Mesenchymal stem cell (in vitro differentiated cells and primary cell): Measurements from ENCODE around the gene FMN2. TPM values are rescaled to one million over a fixed set of nuclear protein-coding genes. Genes with fewer than 3 reads are reported as not detected.
A peak's percentile ranks its signal among the peaks of the same experiment; 100 is the strongest.

Source experiments
- DNase-seq: peaks from one replicate; pipeline ENCODE4 v3.0.0-alpha.2; 2013
- H2AFZ ChIP-seq: one replicate; pipeline ENCODE4 v1.6.1; 2013; ENCODE audit warnings: low read depth, mild to moderate bottlenecking, control low read depth, inconsistent platforms, low read length, moderate library complexity
- H2AK5ac ChIP-seq: 2 replicates; pipeline ENCODE4 v1.6.1; 2013; ENCODE audit warnings: low read length, moderate library complexity, mild to moderate bottlenecking, inconsistent platforms; ENCODE audit not compliant: severe bottlenecking
- H2BK120ac ChIP-seq: one replicate; pipeline ENCODE4 v1.6.1; 2013; ENCODE audit warnings: low read depth, mild to moderate bottlenecking, inconsistent platforms, low read length, moderate library complexity
- H2BK12ac ChIP-seq, 2 experiments: one replicate each; pipeline ENCODE4 v1.6.1; 2013; ENCODE audit warnings: inconsistent platforms in 2 of 2, low read length in 2 of 2, mild to moderate bottlenecking in 2 of 2, moderate library complexity in 2 of 2, control low read depth in 1 of 2
- H2BK15ac ChIP-seq: one replicate; pipeline ENCODE4 v1.6.1; 2013; ENCODE audit warnings: mild to moderate bottlenecking, low read depth, inconsistent platforms; ENCODE audit not compliant: poor library complexity, severe bottlenecking
- H2BK5ac ChIP-seq: 2 replicates; pipeline ENCODE4 v1.6.1; 2013; ENCODE audit warnings: low read depth, mild to moderate bottlenecking, low read length, control low read depth, inconsistent platforms; ENCODE audit not compliant: poor library complexity, severe bottlenecking
- H3K14ac ChIP-seq, 2 experiments: one replicate each; pipeline ENCODE4 v1.6.1; 2013; ENCODE audit warnings: inconsistent platforms in 2 of 2, low read length in 2 of 2, control low read depth in 1 of 2, mild to moderate bottlenecking in 1 of 2, moderate library complexity in 1 of 2
- H3K18ac ChIP-seq, 2 experiments: one replicate each; pipeline ENCODE4 v1.6.1; 2013; ENCODE audit warnings: inconsistent platforms in 2 of 2, low read length in 2 of 2, control low read depth in 1 of 2, low read depth in 1 of 2, mild to moderate bottlenecking in 1 of 2
- H3K23ac ChIP-seq, 2 experiments: one replicate each; pipeline ENCODE4 v1.6.1; 2013; ENCODE audit warnings: inconsistent platforms in 2 of 2, low read length in 2 of 2, mild to moderate bottlenecking in 2 of 2, moderate library complexity in 2 of 2, control low read depth in 1 of 2
- H3K27ac ChIP-seq: 2 replicates; pipeline ENCODE4 v1.5.1; 2013; ENCODE audit warnings: mild to moderate bottlenecking, moderate library complexity, low read length, control low read depth, inconsistent platforms; ENCODE audit not compliant: poor library complexity, severe bottlenecking
- H3K27me3 ChIP-seq, 2 experiments: 2 replicates each; pipeline versions ENCODE4 v1.6.1 to v1.7.0; 2013; ENCODE audit warnings: low read length in 2 of 2, mild to moderate bottlenecking in 2 of 2, moderate library complexity in 2 of 2, control low read depth in 1 of 2, inconsistent platforms in 1 of 2; ENCODE audit not compliant: control insufficient read depth in 1 of 2, insufficient read depth in 1 of 2
- H3K36me3 ChIP-seq, 2 experiments: 2 replicates each; pipeline versions ENCODE4 v1.6.1 to v1.7.0; 2013; ENCODE audit warnings: low read length in 2 of 2, control low read depth in 1 of 2, inconsistent platforms in 1 of 2, low read depth in 1 of 2, mild to moderate bottlenecking in 1 of 2; ENCODE audit not compliant: insufficient read depth in 2 of 2, control insufficient read depth in 1 of 2
- H3K4ac ChIP-seq, 2 experiments: one replicate each; pipeline ENCODE4 v1.6.1; 2013; ENCODE audit warnings: inconsistent platforms in 2 of 2, low read length in 2 of 2, mild to moderate bottlenecking in 2 of 2, moderate library complexity in 2 of 2, control low read depth in 1 of 2, low read depth in 1 of 2
- H3K4me1 ChIP-seq: 2 replicates; pipeline ENCODE4 v1.6.1; 2013; ENCODE audit warnings: low read depth, low read length, control low read depth; ENCODE audit not compliant: control insufficient read depth, insufficient read depth
- H3K4me2 ChIP-seq: 2 replicates; pipeline ENCODE4 v1.6.1; 2013; ENCODE audit warnings: low read length, mild to moderate bottlenecking, inconsistent platforms; ENCODE audit not compliant: poor library complexity, severe bottlenecking
- H3K4me3 ChIP-seq, 2 experiments: 2 replicates each; pipeline versions ENCODE4 v1.5.1 to v1.7.0; 2013; ENCODE audit warnings: low read length in 2 of 2, mild to moderate bottlenecking in 2 of 2, control low read depth in 1 of 2, low read depth in 1 of 2; ENCODE audit not compliant: insufficient read depth in 1 of 2
- H3K79me1 ChIP-seq: replicated peaks from 2 replicates; pipeline ENCODE4 v1.6.1; 2013; ENCODE audit warnings: mild to moderate bottlenecking, control low read depth, low read length, inconsistent platforms; ENCODE audit not compliant: poor library complexity, severe bottlenecking
- H3K9ac ChIP-seq: 2 replicates; pipeline ENCODE4 v1.7.0; 2013; ENCODE audit warnings: mild to moderate bottlenecking, low read length, moderate library complexity
- H3K9me3 ChIP-seq: 2 replicates; pipeline ENCODE4 v1.7.0; 2013; ENCODE audit warnings: mild to moderate bottlenecking, low read length; ENCODE audit not compliant: control insufficient read depth
- H4K8ac ChIP-seq: one replicate; pipeline ENCODE4 v1.6.1; 2013; ENCODE audit warnings: inconsistent platforms, mild to moderate bottlenecking, low read length, moderate library complexity
- H4K91ac ChIP-seq: one replicate; pipeline ENCODE4 v1.6.1; 2013; ENCODE audit warnings: mild to moderate bottlenecking, low read length, inconsistent platforms
- WGBS: methylation state at CpG from one replicate; pipeline ENCODE4 v1.1.7; 2013; ENCODE audit warnings: mixed read lengths; 5-methylcytosine and 5-hydroxymethylcytosine counted together
- polyA plus RNA-seq, 2 experiments: library from polyadenylated mRNA; stranded (reverse); fragments of 200-250 nt; gene quantifications; one replicate each; pipeline ENCODE4 v1.2.3, GENCODE V29; 2013

FMN2 gene
- 5.4 TPM for polyA plus RNA-seq (2013, experiment 1 of 2)
- polyA plus RNA-seq (2013, experiment 2 of 2), result 6.1 TPM

DNA sequence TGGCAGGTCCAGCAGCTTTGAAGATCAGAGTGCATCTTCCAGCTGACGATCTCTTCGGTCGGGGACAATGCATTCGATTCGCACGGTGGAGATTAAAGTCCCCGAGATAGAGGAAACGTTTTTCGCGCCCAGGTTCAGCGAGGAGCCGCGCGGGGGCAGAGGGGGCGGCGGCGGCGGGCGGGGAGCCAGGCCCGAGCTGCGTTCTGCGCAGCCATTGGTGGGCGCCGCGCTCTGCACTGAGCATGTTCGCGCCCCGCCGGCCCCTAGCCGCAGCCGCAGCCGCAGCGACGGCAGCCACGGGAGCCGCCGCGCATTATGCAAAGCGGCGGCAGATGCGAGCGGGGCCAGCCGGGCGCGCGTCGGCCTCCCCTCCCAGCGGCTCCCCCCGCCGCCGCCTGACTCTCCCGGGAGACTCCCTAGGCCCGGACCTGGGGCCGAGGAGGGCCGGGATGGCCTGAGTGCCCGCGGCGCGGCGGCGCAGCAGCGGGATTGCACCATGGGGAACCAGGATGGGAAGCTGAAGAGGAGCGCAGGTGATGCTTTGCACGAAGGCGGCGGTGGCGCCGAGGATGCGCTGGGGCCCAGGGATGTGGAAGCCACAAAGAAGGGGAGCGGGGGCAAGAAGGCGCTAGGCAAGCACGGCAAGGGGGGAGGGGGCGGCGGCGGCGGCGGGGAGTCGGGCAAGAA is at the start of gene FMN2:
FMN2 (plus strand) TSS at position 270 of the 687 bp plus-strand sequence; CDS start at position 497, 227 bp downstream.
- H3K27me3 ChIP-seq, result peaks cover 0 to 19% of the 10 kb centered on the region in 2 experiments
- H2BK12ac ChIP-seq, result no peak within 1 kb of the TSS
- peaks cover 5% of the 10 kb centered on the region for H3K4me1 ChIP-seq
- H2BK5ac ChIP-seq, result no peak within 1 kb of the TSS
- no peak within 1 kb of the TSS for H3K23ac ChIP-seq
- H3K9ac ChIP-seq, result peak within 1 kb of the TSS; percentile 79
- peaks cover 2% of the 10 kb centered on the region for H3K79me1 ChIP-seq
- no peak within 1 kb of the TSS for H4K8ac ChIP-seq
- no peak within 1 kb of the TSS for H3K18ac ChIP-seq
- DNase-seq, result peak; percentile 26
- H2BK15ac ChIP-seq, result no peak within 1 kb of the TSS
- H2AFZ ChIP-seq, result peak within 1 kb of the TSS; percentile 30
- H3K9me3 ChIP-seq, result no peaks in the 10 kb centered on the region
- no peaks in the 10 kb centered on the region for H3K36me3 ChIP-seq
- H4K91ac ChIP-seq, result no peak within 1 kb of the TSS
- WGBS, result 2% methylated on average over 69 of the region's 78 CpGs
- no peak within 1 kb of the TSS for H3K27ac ChIP-seq
- peak within 1 kb of the TSS; percentile 71 to 87 for H3K4me3 ChIP-seq
- peak within 1 kb of the TSS; percentile 81 for H3K4me2 ChIP-seq
- no peak within 1 kb of the TSS for H2BK120ac ChIP-seq
- no peak within 1 kb of the TSS for H3K14ac ChIP-seq
- no peak within 1 kb of the TSS for H2AK5ac ChIP-seq
- H3K4ac ChIP-seq, result no peak within 1 kb of the TSS

DNA sequence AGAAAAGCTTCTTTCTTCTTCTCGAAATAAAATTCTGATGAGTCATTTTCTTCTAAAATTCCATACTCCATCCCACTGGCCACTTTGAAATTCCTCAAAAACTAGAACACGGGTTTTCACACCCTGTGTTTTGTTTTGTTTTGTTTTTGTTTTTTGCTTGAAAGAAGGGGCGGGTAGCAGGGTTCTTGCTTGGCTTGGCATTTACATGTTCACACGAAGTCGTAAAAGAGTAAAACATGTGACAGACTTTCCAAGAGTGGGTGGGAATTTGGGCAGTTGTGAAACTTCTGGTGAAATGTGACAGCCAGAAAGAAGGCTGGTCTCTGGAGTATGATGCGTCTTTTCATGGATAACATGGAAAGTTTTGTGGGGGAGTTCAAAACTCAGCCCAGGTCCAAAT is 47.1 kb upstream of the FMN2 start:
- no peak overlapping the region for H2AK5ac ChIP-seq
- H3K4me2 ChIP-seq, result no peak overlapping the region
- no peak overlapping the region for H4K8ac ChIP-seq
- H3K27ac ChIP-seq, result no peak overlapping the region
- H2BK5ac ChIP-seq, result peak overlapping the region; percentile 35
- no peak overlapping the region for H2BK12ac ChIP-seq
- H3K14ac ChIP-seq, result no peak overlapping the region
- H3K4me3 ChIP-seq, result no peak overlapping the region
- 79% methylated on average over 5 of the region's 6 CpGs for WGBS
- no peak overlapping the region for H2AFZ ChIP-seq
- no peak overlapping the region for H4K91ac ChIP-seq
- H3K9me3 ChIP-seq, result no peaks in the 10 kb centered on the region
- no peak overlapping the region for H2BK120ac ChIP-seq
- peak overlapping the region; percentile 38 for H3K9ac ChIP-seq
- no peaks in the 10 kb centered on the region for H3K27me3 ChIP-seq
- H3K36me3 ChIP-seq, result no peaks in the 10 kb centered on the region
- no peak overlapping the region for H3K4ac ChIP-seq
- no peaks in the 10 kb centered on the region for H3K79me1 ChIP-seq
- no peak for DNase-seq
- H3K23ac ChIP-seq, result no peak overlapping the region
- no peaks in the 10 kb centered on the region for H3K4me1 ChIP-seq
- H2BK15ac ChIP-seq, result no peak overlapping the region
- no peak overlapping the region for H3K18ac ChIP-seq

DNA sequence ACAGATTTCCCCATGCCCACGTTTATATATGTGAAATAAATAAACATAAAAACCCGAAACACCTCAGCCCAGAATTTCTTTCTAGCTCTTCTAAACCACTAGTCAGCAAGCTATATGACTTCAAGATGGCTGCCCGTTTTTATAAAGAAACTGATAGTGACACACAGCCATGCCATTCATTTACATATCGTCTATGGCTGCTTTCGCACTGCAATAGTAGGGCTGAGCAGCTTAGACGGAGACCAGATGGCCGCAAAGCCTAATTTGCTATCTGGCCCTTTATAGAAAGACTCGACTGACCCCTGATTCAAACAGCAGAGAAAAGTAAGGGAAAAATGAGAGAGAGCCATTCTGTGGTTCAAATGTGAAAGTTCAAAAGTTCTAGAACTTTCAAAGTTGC is 45.7 kb upstream of the FMN2 start:
- H3K4me2 ChIP-seq, result no peak overlapping the region
- H2AK5ac ChIP-seq, result no peak overlapping the region
- no peak overlapping the region for H3K23ac ChIP-seq
- no peak overlapping the region for H2BK12ac ChIP-seq
- no peak overlapping the region for H2AFZ ChIP-seq
- H3K14ac ChIP-seq, result no peak overlapping the region
- no peak overlapping the region for H3K9ac ChIP-seq
- no peak overlapping the region for H3K4me3 ChIP-seq
- no peak overlapping the region for H3K18ac ChIP-seq
- H4K8ac ChIP-seq, result no peak overlapping the region
- no peak overlapping the region for H3K27ac ChIP-seq
- no peak overlapping the region for H2BK15ac ChIP-seq
- H3K4ac ChIP-seq, result no peak overlapping the region
- no peaks in the 10 kb centered on the region for H3K36me3 ChIP-seq
- no peaks in the 10 kb centered on the region for H3K27me3 ChIP-seq
- 91% methylated on average over 8 of the region's 8 CpGs for WGBS
- H3K79me1 ChIP-seq, result no peaks in the 10 kb centered on the region
- no peak overlapping the region for H2BK120ac ChIP-seq
- H3K9me3 ChIP-seq, result no peaks in the 10 kb centered on the region
- H2BK5ac ChIP-seq, result no peak overlapping the region
- H4K91ac ChIP-seq, result no peak overlapping the region
- no peaks in the 10 kb centered on the region for H3K4me1 ChIP-seq
- DNase-seq, result no peak

DNA sequence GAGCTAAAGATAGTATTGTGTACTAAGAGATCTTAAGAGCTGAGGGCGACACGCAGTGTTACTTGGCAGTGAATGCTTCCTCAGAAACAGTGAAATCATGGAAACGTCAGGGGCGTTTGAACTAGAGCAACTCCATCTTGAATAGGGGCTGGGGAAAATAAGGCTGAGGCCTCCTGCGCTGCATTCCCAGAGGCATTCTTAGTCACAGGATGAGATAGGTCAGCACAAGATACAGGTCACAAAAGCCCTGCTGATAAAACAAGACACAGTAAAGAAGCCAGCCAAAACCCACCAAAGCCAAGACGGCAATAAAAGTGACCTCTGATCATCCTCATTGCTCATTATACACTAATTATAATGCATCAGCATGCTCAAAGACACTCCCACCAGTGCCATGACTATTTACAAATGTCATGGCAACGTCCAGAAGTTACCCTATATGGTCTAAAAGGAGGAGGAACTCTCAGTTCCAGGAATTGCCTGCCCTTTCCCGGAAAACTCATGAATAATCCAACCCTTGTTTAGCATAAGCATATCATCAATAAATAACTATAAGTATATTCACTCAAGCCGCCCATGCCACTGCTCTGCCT is 37.5 kb upstream of the FMN2 start:
- Histone ChIP-seq H2BK15ac (no peak overlapping the region), H2BK5ac (no peak overlapping the region), H2AK5ac (no peak overlapping the region), H3K79me1 (no peaks in the 10 kb centered on the region), H3K4me2 (no peak overlapping the region), H3K4me1 (no peaks in the 10 kb centered on the region), H4K91ac (no peak overlapping the region), H2BK12ac (no peak overlapping the region), H3K27me3 (no peaks in the 10 kb centered on the region), H3K23ac (no peak overlapping the region), H4K8ac (no peak overlapping the region), H3K27ac (no peak overlapping the region), H3K36me3 (no peaks in the 10 kb centered on the region), H3K9ac (no peak overlapping the region), H3K14ac (no peak overlapping the region), H3K9me3 (no peaks in the 10 kb centered on the region), H3K4me3 (no peak overlapping the region), H3K4ac (no peak overlapping the region), H2BK120ac (no peak overlapping the region), H3K18ac (no peak overlapping the region), H2AFZ (no peak overlapping the region)
- 77% methylated on average over 9 of the region's 9 CpGs for WGBS
- no peak for DNase-seq
